Measurements from ENCODE around the gene VSIG1.

The VSIG1 gene

DNA sequence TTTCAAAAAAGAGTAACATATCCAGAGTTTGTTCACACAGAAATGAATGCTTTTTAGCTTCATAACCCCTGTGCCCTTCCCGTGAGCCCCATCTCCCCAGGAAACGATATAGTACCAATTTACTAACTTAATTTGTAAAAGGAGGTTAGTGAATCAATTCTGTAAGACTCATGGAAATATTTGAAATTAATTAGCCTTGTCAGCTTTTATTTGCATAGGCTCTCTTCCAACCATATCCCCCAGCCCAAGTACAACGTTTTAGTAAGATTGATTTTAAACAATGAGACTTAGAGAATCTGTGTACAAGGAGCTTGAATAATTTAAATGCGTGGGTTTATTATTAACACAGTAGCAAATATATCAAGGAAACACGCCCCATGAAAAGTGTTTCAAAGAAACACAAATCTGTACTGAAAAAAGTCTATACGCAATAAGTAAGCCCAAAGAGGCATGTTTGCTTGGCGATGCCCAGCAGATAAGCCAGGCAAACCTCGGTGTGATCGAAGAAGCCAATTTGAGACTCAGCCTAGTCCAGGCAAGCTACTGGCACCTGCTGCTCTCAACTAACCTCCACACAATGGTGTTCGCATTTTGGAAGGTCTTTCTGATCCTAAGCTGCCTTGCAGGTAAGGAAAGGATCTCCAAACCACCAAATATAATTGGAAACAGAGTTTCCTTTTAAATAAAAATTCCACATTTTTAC lies at the start of gene VSIG1:
Gene VSIG1 (plus strand): TSS at position 512 of the 703 bp plus-strand sequence. CDS start 66 bp downstream, at position 578.
- DNase-seq = no peak

DNA sequence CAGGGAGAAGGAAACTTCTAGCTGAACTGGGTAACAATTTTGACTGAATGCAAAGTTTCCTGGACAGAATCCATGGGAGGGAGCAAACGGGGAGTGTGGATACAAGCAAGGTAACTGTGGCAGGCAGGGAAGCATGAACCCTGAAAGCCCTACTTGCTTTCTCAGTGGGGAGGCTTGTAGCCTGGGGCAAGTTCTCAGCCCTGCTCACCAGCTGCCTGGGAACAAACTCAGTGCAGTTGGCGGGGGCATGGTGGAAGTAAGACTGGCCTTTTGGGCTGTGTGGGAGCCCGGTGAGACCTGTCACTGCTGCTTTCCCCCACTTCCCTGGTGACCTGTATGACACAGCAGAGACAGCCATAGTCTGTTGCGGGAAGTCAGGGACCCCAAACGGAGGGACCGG lies 48.7 kb upstream of the VSIG1 start:
- no peak for DNase-seq

DNA sequence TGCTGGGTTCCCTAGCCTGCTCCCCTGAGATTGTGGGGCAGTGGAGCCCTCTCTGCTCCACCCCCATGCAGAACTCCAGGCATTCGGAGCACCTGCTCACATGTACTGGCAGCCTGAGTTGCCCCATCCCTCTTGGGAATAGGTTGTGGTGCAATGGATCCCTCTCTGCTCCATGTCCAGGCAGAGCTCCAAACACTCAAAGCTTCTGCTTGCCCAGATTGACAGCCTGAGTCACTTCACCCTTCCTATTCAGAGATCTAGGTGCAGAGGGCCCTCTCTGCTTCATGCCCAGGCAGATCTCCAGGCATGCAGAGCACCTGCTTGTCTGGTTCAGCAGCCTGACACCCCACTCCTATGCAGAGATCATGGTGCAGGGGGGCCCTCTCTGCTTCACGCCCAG lies 44.1 kb upstream of the VSIG1 start:
- no peak for DNase-seq

GRCh38 chrX:108001218-108001814 lies 43.5 kb upstream of the VSIG1 start:
- no peak for DNase-seq

DNA sequence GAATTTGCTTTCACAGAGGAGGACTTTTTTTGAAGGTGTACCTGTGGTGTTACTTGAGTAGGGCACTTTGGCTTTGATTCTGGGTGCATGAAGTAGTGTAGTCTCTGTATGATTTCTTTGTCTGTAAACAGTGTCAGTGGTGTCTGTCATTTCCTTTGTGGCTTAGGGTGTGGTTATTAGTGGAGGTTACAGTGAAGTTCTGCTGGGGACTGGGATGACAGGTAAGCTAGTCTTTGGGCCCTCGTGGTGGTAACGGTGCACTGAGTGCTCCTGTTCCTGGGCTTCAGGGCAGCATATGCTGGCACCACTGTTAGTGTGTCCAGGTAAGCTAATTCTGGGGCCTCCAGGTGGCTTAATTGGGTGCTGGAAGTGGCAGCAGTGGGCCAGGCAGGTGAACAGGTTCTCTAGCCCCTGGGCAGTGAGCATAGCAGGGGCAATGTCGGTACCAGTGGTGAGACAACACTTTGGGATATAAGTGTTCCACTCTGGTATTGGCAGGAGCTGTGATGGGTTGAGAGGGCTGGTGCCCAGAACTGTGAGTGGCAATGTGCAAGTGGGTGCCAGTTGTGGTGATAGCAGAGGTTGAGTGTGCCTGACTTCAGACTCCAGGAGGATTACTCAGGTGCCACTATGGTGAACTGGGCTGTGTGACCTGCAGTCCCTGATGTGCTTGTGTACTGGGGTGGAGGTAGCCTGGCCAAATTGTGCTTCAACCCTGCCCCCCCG lies 26.0 kb upstream of the VSIG1 start:
- DNase-seq = no peak

DNA sequence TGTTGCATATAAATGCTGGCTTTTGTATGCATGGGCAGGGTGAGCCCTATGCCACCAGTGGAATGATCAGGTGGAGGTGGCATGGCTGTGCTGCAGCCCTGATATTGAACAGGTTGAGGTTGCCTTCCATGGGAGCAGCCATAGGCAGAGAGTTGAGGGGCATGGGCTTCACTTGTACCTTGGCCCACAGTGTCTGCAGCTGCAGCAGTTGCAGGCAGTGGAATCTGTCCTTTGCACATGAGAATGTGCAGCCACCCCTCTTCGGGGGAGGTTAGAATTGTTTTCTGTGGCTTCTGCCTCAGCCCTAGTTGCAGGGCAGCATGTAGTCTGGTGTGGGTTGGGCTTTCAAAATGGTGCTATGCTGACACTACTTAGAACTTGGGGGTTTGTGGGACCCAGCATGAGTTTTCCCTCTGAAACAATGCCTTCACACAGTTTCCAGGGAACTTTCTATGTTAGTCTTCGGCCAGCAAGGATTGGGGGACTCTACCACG lies 25.4 kb upstream of the VSIG1 start:
- no peak for DNase-seq

DNA sequence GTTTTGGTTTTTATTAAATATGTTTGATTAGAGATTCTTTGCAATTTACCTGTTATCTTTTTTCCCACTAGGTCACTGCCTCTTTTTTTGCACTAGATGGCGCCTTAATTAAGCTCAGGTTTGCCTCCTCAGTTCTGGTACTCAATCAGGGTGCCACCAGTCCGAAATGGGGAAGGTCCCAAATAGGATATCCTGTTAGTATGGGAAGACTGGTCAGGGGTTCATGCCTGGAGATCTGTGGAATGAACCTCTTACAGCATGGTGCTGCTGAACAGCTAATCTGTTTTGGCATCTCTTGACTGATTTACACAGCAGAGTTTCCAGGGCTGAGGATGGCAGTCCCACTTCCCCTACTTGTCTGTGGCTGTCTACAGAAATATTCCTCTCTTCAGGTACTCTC lies 24.2 kb upstream of the VSIG1 start:
- DNase-seq = no peak

DNA sequence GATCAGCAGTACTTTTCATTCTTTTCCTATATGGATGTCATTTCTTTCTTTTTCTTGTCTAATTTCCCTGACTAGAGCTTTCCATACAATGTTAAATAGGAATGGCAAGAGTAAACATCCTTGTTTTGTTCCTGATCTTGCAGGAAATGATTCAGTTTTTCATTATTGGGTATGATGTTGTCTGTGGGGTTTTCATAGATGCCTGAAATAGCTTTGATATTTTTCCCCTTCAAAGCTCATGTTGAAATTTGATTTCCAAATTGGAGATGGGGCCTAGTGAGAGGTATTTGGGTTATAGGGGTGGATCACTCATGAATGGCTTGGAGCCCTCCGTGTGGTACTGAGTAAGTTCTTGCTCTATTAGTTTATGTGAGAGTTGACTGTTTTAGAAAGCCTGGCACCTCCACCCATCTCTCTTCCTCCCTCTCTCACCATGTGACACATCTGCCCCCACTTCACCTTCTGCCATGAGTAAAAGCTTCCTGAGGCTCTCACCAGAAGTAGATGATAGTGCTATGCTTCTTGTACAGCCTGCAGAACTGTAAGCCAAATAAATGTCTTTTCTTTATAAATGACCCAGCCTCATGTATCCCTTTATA lies 22.3 kb upstream of the VSIG1 start:
- DNase-seq = no peak

GRCh38 chrX:108025376-108025775 lies 19.5 kb upstream of the VSIG1 start:
- DNase-seq = no peak

DNA sequence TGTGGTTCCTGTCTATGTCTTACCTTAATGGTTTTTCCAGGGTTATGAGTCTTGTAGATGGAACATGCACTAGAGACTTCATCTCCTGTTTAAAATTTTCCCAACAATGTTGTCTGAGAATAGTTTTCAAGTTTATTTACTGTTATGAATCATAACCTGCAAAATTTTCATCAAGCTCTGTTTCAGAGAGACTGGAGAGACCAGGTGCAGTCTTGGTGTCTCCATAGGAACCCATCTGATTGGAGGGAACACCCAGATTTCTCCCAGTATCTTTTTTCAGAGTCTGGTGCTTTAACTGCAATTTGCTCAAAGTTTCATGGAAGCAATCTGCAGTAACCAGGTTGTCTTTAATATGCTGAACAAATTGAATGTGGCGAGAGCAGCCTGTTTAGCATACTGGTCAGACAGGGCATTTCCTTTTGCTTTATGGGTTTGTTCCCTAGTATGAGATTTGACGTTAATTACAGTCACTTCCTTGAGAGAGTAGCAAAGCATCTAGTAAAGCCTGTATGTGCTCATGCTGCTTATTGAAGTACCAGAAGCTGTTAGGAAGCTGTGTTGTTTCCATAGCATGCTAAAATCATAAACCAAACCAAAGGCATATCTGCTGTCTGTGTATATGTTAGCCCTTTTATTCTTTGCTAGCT lies 18.8 kb upstream of the VSIG1 start:
- no peak for DNase-seq

- no peak for DNase-seq
These were observed 16.0 kb upstream of the VSIG1 start for GRCh38 chrX:108028854-108029253.

DNA sequence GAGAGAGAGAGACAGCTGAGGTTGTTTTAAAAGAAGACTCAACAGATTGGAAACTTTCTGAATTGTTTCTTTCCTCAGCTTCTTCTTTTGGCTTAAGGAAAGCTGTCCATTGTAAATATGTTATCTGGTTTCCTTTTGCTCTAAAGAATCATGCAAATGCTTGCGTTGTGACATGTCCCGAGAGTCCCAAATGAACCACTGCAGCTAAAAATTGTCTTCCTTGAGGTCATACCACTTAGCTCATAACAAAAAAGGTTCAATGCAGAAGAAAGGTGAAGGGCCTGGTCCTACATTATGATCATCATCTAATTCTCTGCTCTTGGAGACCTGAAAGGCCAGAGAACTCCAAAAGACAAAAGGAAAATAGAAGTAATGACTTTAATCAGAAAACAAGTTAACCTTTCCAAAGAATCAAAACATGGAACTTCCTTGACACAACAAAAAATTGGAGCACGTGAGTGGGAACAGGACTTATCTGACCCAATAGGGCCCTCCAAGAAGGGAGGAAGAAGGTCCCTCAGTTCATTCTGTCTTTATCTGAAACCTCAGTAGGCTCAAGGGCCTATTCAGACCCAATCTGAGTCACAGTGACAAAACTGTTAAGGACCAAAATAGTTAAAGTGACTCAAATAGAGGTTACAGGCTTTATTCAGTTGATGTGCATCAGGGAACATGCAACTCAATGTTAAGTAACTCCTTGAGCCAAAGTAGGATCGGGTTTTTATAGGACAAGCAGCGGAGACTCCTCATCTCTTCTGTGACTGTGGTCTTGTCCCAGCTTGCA lies 14.7 kb upstream of the VSIG1 start:
- no peak for DNase-seq

- DNase-seq = no peak
These were observed 11.9 kb upstream of the VSIG1 start for GRCh38 chrX:108032944-108033343.

- no peak for DNase-seq
These were observed 11.0 kb upstream of the VSIG1 start for GRCh38 chrX:108033890-108034289.

GRCh38 chrX:108034725-108035124 lies 10.1 kb upstream of the VSIG1 start:
- no peak for DNase-seq

DNA sequence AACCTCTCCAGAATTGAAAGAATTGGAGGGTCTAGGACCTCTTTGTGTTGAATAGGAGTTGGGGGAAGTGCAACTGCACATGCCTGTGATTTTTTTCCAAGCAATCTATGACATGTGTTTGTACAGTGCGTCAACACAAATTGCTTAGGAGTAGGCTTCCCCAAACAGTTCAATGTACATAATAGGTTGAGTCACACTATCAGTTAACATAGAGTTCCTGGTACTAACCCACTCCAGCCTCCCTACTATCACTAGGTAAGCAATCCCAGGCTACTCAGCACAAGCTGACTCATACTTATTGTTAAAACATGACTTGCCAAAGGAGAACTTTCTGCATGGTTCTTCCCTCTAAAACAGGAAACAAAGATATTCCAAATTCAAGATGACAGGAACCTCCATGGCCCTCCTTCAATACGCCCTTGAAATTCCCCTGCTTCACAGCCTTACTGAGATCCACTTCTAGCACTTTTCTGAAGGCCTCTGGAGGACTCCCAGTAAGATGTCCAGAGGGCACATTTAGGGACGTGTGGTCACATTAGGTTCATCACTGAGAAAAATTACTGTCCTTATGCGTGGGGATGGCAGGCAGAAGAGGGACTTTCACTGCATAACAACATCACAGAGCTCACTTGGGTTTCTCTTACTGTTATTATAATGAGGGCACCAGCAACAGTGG lies 8.4 kb upstream of the VSIG1 start:
- no peak for DNase-seq

DNA sequence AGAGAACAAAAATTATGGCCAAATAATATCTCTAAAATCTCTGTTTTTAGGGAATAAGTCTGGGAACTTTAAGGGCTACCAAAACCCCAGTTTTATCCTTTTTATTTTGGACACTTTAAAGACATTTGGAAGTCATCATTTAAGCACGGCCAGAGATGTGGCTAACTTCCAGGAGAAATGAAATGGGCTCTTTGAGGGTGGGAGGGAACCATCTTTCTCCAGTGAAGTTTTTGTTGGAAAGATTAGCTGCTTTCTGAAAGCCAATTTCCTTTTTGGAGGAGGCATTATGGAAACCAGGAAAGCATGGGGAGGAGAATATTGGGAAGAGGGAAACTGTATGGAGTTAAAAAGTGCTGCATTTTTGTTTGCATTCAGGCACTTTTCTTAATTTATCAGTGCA lies 4.8 kb downstream of the VSIG1 start:
- DNase-seq = no peak

DNA sequence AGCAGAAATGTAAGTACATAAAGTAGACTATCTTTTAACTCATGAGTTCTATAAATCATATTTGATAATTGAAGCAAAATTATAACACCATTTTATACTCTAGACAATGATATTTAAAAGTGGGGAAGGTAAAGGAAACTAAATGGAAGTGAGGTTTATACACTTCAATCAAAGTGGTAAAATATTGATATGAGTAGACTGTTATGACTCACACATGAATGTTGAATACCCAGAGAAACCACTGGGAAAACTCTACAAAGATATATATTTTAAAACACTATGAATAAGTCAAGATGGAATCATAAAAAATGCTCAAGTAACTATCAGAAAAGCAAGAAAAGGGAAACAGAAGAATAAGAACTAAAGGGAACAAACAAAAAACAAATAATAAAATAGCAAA lies 8.4 kb downstream of the VSIG1 start:
- DNase-seq = no peak

DNA sequence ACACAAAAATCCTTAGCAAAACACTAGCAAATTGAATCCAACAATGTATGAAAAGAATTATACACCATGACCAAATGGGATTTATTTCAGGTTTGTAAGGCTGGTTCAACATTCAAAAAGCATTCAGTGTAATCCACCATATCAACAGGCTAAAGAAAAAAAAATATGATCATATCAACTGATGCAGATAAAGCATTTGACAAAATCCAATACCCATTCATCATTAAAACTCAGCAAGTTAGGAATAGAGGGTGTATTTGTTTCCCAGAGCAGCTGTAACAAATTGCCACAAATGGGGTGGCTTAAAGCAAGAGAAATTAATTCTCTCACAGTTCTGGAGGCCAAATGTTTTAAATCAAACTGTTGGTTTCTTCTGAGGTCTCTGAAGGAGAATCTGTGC lies 10.7 kb downstream of the VSIG1 start:
- no peak for DNase-seq

DNA sequence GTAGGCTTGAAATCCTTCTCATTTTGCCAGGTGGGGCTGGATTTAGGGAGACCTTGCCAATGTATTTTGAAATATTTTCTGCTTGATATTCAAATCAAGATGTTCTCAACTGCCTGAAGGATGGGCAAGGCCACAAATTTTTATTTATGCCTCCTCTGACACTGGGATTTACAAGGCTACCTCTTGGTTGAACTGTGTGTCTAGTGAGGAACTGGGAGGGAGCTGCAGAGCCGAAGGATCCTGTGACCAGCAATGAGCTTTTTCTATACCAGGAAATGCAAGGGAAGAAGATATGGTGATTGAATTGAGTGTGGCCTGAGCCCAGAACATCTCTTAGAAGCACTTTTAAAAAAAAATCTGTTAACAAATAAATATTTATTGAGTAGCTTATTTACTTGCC lies 14.9 kb downstream of the VSIG1 start:
- no peak for DNase-seq
